GDM1 (cell line): ENCODE data around the gene PSENEN.
"Not testable (repeated sequence)": the region's sequence is repeated elsewhere in the genome, so short reads cannot be mapped to it uniquely, and the experiment has no call there.

ENCODE experiments used
- DNase-seq: peaks from one replicate; lab custom pipeline; 2025; lab: John Stamatoyannopoulos, UW

The PSENEN gene

DNA sequence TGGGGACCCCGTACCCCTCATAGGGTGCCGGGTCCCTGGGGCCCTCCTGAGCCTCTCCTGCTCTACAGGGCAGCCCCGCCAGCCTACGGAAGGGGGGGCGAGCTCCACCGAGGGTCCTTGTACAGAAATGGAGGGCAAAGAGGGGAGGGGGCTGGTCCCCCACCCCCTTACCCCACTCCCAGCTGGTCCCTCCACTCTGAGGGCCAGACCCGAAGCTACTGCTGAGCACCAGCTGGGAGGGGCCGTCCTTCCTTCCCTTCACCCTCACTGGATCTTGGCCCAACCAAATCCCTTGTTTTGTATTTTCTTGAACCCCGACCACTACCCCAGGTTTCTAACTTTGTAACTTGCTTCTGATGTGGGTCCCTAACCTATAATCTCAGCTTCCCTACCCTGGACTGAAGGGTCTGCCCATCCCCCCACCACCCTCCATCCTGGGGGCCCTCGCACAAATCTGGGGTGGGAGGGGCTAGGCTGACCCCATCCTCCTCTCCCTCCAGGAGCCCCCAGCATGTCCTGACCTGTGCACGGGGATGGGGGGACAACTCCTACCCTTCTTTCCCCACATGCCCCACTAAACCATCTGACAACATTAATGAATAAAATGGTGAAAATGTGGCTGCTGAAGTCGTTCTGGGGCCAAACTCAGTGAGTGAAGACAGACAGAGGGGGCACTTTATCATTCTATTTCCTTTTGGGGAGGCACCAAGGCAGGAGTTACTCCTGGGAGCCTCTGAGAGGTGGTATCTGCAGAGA lies 42.9 kb downstream of the PSENEN start:
- no peak for DNase-seq

DNA sequence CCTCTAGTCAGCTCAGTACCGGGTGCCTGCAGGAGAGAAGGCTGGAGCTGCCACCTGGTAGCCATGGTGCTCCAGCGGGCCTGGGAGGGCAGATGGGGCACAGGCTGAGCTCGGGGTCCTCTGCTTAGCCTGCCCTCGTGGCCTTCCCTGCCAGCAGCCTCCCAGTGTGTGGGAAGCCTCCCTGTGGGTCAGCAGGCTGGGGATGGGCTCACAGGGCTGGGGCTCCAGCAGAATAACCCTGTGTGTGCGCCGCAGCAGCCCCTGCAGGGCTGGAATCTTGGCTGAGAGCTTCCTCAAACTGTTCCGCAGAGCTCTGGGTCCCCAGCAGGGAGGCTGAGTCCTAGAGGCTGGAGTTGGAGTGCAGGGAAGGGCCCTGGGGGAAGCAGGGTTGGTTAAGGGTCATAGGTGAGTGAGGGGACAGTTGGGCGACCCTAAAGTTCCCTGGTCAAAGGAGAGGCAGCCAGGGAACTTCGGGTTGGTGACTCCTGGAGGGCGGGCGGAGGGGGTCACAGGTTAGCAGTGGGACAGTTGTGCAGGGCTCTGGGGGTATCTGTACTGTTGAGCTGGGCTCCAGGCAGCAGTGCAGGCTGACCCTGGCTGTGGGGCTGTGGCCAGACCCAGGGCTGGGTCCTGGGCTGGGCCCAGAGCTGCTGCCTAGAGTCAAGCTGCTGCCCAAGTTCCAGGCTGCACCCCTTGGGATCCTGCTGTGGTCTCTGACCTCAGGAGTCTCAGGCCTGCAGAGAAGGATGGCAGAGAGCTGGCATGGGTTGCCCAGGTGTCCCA lies 43.9 kb downstream of the PSENEN start:
- no peak for DNase-seq

DNA sequence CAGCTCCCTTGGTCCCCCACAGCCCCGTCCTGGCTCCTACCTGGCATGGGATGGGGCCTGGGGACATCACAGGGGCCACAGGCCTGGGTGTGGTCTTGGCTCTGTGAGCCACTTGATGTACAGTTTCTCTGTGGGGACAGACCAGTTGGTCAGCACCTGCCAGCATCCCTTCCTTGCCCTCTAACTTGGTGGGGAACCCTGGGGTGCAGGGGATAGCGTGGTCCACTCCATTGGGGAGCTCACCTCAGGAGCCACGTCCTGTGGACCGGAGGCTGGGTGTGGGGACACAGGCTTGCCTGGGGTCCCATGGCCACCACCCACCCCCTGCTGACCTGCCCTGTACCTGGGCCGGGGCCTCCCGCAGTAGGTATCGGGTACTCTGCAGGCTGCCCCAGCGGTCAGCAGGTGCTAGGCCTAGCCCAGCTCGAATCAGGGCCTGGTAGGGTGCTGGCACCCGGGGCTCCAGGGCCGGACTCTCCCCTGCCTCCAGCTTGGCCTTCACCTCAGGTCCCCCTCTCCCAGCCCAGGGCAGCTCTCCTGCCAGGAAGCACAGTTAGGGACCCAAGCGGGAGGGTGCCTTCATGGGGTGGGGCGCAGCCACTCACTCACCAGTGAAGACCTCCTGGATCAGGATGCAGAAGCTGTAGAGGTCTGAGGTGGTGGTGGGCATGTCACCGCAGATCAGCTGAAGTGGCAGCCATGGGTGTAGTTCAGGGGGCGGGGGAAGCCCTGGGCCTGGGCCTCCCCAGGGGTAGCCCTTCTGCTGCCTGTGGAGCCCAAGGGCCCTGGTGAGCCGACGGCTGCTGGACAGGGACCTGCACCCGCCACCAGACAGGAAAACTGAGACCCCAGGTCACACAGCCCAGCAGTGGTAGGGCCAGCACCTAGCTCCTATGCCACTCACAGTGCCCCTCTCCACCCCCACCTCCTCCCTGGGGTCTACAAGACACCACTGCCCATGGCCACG lies 44.8 kb downstream of the PSENEN start:
- DNase-seq = no peak

DNA sequence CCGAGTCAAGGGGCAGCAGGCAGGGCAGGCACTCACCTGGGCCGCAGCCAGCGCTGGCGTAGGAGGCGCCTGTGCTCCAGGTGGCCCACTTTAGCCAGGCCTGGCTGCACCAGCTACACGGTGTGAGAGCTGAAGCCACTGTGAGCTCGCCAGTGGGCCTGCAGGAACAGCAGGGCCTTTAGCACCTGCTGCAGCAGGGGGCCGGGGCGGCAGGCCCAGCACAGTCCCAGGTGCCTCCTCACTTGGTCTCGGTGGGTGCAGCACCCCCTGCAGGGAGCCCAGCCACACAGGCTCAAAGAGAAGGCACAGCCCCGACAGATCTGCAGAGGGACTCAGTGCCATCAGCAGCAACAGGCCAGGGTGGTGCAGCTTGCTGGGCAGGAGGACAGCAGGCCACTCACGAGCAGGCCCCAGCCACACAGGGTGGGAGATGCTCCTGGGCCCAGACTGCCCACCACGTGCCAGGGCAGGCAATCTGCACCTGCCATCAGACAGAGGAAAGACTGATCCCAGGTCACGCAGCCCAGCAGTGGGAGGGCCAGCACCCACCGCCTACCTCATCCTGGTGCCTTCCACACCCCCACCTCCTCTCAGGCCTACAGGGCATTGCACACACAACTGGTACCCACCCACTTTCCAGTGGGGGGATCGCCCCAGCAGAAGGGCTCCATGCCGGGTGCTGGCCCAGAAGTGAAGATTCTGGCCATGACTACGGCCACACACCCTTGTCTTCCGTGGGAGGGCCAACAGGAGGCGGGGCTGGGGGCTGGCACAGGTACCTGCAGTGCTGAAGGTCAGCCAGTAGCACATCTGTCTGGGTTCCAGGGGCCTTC lies 45.7 kb downstream of the PSENEN start:
- no peak for DNase-seq

DNA sequence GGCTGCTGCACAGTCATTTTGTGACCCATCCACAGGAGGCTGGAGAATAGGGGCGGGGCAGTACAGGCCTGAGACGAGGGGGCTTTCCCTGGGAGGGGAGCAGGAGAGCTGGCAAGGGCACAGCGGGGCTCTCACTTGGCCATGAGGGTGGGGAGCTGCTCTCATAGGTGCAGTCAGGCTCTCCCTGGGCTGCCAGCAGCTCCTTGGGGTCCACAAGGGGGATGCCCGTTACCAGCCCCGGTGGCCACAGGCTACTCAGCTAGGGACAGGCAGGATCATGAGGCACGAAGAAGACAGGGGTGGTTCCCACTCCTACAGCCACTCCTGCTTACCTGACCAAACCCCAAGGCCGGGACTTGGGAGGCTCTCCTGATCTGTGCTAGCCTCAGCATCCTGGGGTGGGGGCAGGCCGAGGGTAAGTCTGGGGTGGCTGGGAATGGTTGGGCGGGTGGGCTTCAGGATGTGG lies 46.4 kb downstream of the PSENEN start:
- no peak for DNase-seq

DNA sequence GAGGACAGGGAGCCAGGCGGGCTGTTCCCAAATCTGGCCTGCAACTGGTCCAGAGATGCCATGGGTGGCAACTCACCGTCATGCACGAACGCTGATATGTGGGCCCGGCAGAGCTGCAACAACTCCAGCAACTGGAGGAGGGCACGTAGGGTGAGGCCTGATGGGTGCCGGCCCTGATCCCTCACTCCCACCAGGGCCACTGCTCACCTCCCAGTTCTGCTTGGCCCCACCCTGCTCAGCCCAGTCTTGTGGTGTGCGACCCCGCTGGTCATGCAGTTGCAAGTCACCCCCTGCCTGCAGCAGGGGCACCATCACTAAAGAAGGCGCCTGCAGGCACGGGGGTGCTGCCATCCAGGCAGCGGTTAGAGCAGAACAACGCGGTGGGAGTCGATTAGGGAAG lies 46.9 kb downstream of the PSENEN start:
- no peak for DNase-seq

DNA sequence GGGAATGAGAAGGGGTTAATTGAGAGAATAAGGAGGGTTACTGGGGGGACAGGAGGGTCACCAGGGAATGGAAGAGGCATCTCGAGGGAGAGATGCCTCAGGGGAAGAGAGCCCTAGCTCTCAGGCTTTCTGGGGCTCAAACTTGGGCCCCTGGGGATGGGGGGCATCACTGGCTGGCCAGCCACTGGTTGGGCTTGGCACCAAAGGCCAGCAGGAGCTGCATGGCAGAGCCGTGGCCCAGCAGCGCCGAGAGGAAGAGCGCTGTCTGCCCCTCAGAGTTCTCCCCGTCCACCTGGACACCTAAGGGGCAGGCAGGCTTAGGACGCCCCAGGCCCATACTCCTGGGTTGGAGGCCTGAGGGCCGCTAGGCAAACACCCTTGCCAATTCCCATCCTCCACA lies 47.4 kb downstream of the PSENEN start:
- no peak for DNase-seq

DNA sequence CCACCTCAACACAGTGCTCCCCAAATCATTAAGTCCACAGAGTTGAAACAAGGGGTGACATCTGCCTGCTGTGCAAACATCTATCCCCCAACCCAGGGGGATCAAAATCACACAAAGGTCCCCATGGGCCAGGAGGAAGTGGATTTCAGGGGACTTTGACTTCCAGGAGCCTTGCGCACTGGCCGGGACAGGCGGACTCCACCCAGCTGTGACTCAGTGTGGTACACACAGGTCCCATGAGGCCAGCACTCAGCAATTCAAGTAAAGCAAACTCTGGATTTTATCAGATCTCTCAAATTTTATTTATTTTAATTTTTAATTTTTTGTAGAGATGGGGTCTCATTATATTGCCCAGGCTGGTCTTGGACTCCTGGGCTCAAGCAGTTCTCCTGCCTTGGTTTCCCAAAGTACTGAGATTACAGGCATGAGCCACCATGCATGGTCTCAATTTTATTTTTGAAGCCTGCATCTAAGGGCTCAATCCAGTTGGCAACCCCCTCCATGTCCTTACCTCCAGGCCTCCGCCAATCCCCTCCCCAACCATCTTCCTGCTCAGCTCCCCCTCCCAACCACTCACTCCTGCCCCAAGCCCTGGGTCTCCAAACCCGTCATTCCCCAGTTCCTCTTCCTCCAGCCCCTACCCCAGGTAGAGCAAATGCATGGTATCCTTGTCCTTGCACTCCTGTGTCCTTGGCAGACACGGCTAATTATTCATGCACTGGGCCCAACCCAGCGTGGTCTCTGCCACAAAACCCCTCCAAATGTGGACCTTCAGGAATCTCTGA lies 48.1 kb downstream of the PSENEN start:
- no peak for DNase-seq

DNA sequence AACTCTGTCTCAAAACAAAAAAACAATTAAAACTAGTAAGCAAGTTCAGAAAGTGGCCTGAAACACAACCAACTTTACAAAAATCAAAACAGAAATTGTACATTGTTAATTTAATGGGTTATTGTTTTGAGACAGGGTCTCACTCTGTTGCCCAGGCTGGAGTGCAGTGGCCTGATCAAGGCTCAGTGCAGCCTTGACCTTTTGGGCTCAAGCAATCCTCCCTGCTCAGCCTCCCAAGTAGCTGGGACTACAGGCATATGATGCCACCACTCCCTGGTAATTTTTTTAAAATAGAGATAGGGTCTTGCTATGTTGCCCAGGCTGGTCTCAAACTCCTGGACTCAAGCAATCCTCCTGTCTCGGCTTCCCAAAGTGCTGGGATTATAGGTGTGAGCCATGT lies 50.1 kb downstream of the PSENEN start:
- DNase-seq = not testable (repeated sequence)
